Astrocyte (in vitro differentiated cells and primary cell): ENCODE measurements around the gene IL16. TPM values are rescaled to one million over a fixed set of nuclear protein-coding genes. Genes with fewer than 3 reads are reported as not detected.

Experiments used
- DNase-seq: peaks from one replicate; pipeline ENCODE4 v3.0.0-alpha.2; 2010; ENCODE audit warnings: low read depth
- FAIRE-seq: peaks from 2 replicates; lab custom pipeline; 2011; peaks lifted over from hg19 to GRCh38; lab: Jason Lieb, UNC
- H2AFZ ChIP-seq: 2 replicates; pipeline ENCODE4 v1.6.0; 2012; ENCODE audit warnings: low read depth, low read length, inconsistent platforms
- H3K27ac ChIP-seq: 2 replicates; pipeline ENCODE4 v1.5.1; 2011; ENCODE audit warnings: low read depth, low read length, inconsistent platforms
- H3K27me3 ChIP-seq: 2 replicates; pipeline ENCODE4 v1.6.0; 2011; ENCODE audit warnings: low read length, inconsistent platforms; ENCODE audit not compliant: insufficient read depth
- H3K36me3 ChIP-seq: 2 replicates; pipeline ENCODE4 v1.5.1; 2011; ENCODE audit warnings: low read length, inconsistent platforms; ENCODE audit not compliant: insufficient read depth
- H3K4me1 ChIP-seq: 2 replicates; pipeline ENCODE4 v1.5.1; 2011; ENCODE audit warnings: low read length, inconsistent platforms; ENCODE audit not compliant: insufficient read depth
- H3K4me2 ChIP-seq: 2 replicates; pipeline ENCODE4 v1.6.0; 2012; ENCODE audit warnings: low read length, inconsistent platforms
- H3K4me3 ChIP-seq: 2 replicates; pipeline ENCODE4 v1.5.1; 2011; ENCODE audit warnings: low read depth, mild to moderate bottlenecking, low read length, inconsistent platforms; ENCODE audit not compliant: insufficient read depth
- H3K79me2 ChIP-seq: 2 replicates; pipeline ENCODE4 v1.6.0; 2012; ENCODE audit warnings: mild to moderate bottlenecking, low read length, inconsistent platforms; ENCODE audit not compliant: insufficient read depth
- H3K9ac ChIP-seq: 2 replicates; pipeline ENCODE4 v1.6.0; 2012; ENCODE audit warnings: mild to moderate bottlenecking, low read length, inconsistent platforms
- H3K9me3 ChIP-seq: 2 replicates; pipeline ENCODE4 v1.5.1; 2012; ENCODE audit warnings: low read depth, mild to moderate bottlenecking, low read length, inconsistent platforms; ENCODE audit not compliant: insufficient read depth
- H4K20me1 ChIP-seq: 2 replicates; pipeline ENCODE4 v1.6.0; 2012; ENCODE audit warnings: low read length, inconsistent platforms; ENCODE audit not compliant: insufficient read depth
- H3K27ac Mint-ChIP-seq: one replicate; pipeline ENCODE4 v1.8.0; 2021; ENCODE audit warnings: mild to moderate bottlenecking, mixed read lengths; ENCODE audit not compliant: unreplicated experiment
- H3K27me3 Mint-ChIP-seq: one replicate; pipeline ENCODE4 v1.8.0; 2021; ENCODE audit warnings: low read depth, mixed read lengths; ENCODE audit not compliant: unreplicated experiment
- H3K36me3 Mint-ChIP-seq: one replicate; pipeline ENCODE4 v1.8.0; 2021; ENCODE audit warnings: low read depth, mixed read lengths; ENCODE audit not compliant: unreplicated experiment
- H3K4me1 Mint-ChIP-seq: one replicate; pipeline ENCODE4 v1.8.0; 2021; ENCODE audit warnings: low read depth, mixed read lengths; ENCODE audit not compliant: unreplicated experiment
- H3K4me3 Mint-ChIP-seq: one replicate; pipeline ENCODE4 v1.8.0; 2021; ENCODE audit warnings: mild to moderate bottlenecking, moderate library complexity, mixed read lengths; ENCODE audit not compliant: unreplicated experiment
- H3K9me3 Mint-ChIP-seq: one replicate; pipeline ENCODE4 v1.8.0; 2021; ENCODE audit warnings: mild to moderate bottlenecking, mixed read lengths; ENCODE audit not compliant: unreplicated experiment
- EZH2 ChIP-seq: IDR thresholded peaks from 2 replicates; pipeline ENCODE4 v1.6.1; 2012; ENCODE audit warnings: mild to moderate bottlenecking, low read length, inconsistent platforms; ENCODE audit not compliant: insufficient read depth
- total RNA-seq: library from RNA; stranded (reverse); gene quantifications from 2 replicates; pipeline ENCODE4 v1.2.1, GENCODE V29; 2021
- TF ChIP-seq, protein P1 (sequence below): IDR thresholded peaks from 2 replicates; pipeline ENCODE4 v1.5.1; 2011; ENCODE audit warnings: low read depth, mild to moderate bottlenecking, inconsistent platforms, low read length, moderate library complexity; ENCODE audit not compliant: insufficient read depth

The IL16 gene
- total RNA-seq, 1 donor from 2014 or later: 0.36 TPM

- no peaks in the 10 kb centered on the region for H3K9me3 Mint-ChIP-seq
- H3K4me1 ChIP-seq: peaks cover 3% of the 10 kb centered on the region
- no peaks in the 10 kb centered on the region for H3K36me3 Mint-ChIP-seq
- H3K27me3 ChIP-seq: peaks cover 5% of the 10 kb centered on the region
- DNase-seq: no peak
- H3K27me3 Mint-ChIP-seq: peaks cover 19% of the 10 kb centered on the region
- peaks cover 9% of the 10 kb centered on the region for H3K4me1 Mint-ChIP-seq
- FAIRE-seq: no peak
- no peak overlapping the region for H3K27ac Mint-ChIP-seq
- TF ChIP-seq, protein P1, sequence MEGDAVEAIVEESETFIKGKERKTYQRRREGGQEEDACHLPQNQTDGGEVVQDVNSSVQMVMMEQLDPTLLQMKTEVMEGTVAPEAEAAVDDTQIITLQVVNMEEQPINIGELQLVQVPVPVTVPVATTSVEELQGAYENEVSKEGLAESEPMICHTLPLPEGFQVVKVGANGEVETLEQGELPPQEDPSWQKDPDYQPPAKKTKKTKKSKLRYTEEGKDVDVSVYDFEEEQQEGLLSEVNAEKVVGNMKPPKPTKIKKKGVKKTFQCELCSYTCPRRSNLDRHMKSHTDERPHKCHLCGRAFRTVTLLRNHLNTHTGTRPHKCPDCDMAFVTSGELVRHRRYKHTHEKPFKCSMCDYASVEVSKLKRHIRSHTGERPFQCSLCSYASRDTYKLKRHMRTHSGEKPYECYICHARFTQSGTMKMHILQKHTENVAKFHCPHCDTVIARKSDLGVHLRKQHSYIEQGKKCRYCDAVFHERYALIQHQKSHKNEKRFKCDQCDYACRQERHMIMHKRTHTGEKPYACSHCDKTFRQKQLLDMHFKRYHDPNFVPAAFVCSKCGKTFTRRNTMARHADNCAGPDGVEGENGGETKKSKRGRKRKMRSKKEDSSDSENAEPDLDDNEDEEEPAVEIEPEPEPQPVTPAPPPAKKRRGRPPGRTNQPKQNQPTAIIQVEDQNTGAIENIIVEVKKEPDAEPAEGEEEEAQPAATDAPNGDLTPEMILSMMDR: no peak
- no peak for TF ChIP-seq EZH2
- no peak overlapping the region for H2AFZ ChIP-seq
- H3K4me3 ChIP-seq: no peak overlapping the region
- H3K9me3 ChIP-seq: no peaks in the 10 kb centered on the region
- no peak overlapping the region for H3K4me3 Mint-ChIP-seq
- no peak overlapping the region for H3K27ac ChIP-seq
- H4K20me1 ChIP-seq: no peaks in the 10 kb centered on the region
- H3K36me3 ChIP-seq: no peaks in the 10 kb centered on the region
- no peak overlapping the region for H3K9ac ChIP-seq
- no peaks in the 10 kb centered on the region for H3K79me2 ChIP-seq
- H3K4me2 ChIP-seq: no peak overlapping the region
Measured at GRCh38 chr15:81190922-81191507, 5.7 kb upstream of the IL16 start.

DNA sequence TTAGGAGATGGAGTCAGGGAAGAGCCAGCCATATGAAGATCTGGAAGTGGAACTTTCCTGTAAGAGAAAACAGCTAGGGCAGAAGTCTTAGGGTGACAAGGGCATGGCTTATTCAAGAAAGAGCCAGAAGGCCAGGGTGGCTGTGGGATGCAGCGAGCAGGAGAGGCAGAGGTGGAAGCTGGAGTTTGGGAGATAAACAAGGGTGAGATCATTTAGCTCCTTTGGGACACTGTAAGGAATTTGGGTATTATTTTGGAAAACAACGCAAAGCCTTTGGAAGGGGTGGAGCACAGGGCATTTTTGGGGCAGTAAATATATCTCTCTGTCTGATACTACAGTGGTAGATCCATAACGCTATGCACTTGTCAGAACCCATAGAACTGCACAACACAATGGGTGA, 5.0 kb upstream of the IL16 start:
- Histone ChIP-seq H3K79me2 (no peaks in the 10 kb centered on the region), H3K27me3 (peaks cover 5% of the 10 kb centered on the region), H3K9me3 (no peaks in the 10 kb centered on the region), H3K27ac (no peak overlapping the region), H3K9ac (no peak overlapping the region), H3K4me1 (peaks cover 3% of the 10 kb centered on the region), H3K4me2 (no peak overlapping the region), H3K4me3 (no peak overlapping the region), H2AFZ (no peak overlapping the region), H3K36me3 (no peaks in the 10 kb centered on the region), H4K20me1 (no peaks in the 10 kb centered on the region)
- Mint-ChIP-seq H3K27me3 (peaks cover 23% of the 10 kb centered on the region), H3K4me1 (peaks cover 9% of the 10 kb centered on the region), H3K36me3 (no peaks in the 10 kb centered on the region), H3K27ac (no peak overlapping the region), H3K4me3 (no peak overlapping the region), H3K9me3 (no peaks in the 10 kb centered on the region)
- DNase-seq (no peak), FAIRE-seq (no peak)
- TF ChIP-seq EZH2: no peak
- TF ChIP-seq, protein P1: no peak

GRCh38 chr15:81194723-81195122, 2.0 kb upstream of the IL16 start:
- H3K27me3 Mint-ChIP-seq: peaks cover 38% of the 10 kb centered on the region
- Histone ChIP-seq H3K4me1 (peaks cover 3% of the 10 kb centered on the region), H4K20me1 (no peaks in the 10 kb centered on the region), H3K4me2 (no peak overlapping the region), H3K9me3 (no peaks in the 10 kb centered on the region), H3K36me3 (no peaks in the 10 kb centered on the region), H3K9ac (no peak overlapping the region), H3K79me2 (no peaks in the 10 kb centered on the region), H3K4me3 (no peak overlapping the region), H3K27me3 (peaks cover 8% of the 10 kb centered on the region), H2AFZ (no peak overlapping the region), H3K27ac (no peak overlapping the region)
- H3K36me3 Mint-ChIP-seq: no peaks in the 10 kb centered on the region
- TF ChIP-seq EZH2: no peak
- TF ChIP-seq, protein P1: no peak
- H3K27ac Mint-ChIP-seq: no peak overlapping the region
- DNase-seq: no peak
- no peaks in the 10 kb centered on the region for H3K9me3 Mint-ChIP-seq
- no peak for FAIRE-seq
- peaks cover 2% of the 10 kb centered on the region for H3K4me1 Mint-ChIP-seq
- H3K4me3 Mint-ChIP-seq: no peak overlapping the region
